ENCODE results near the gene YWHAQ.

- TF ChIP-seq CTCF (IDR thresholded peaks at IDR 0.05) = no peak
- TF ChIP-seq POLR2A (IDR thresholded peaks at IDR 0.05) = no peak
- no peak for TF ChIP-seq POLR2AphosphoS5 (IDR thresholded peaks at IDR 0.05)
- TF ChIP-seq EP300 (IDR thresholded peaks at IDR 0.05) = no peak
These were observed 15.6 kb upstream of the YWHAQ start for GRCh38 chr2:9646196-9647030.
